ENCODE results near the gene TRPC3.

GRCh38 chr4:121968859-121969258, 17.0 kb upstream of the TRPC3 start:
- TF ChIP-seq ZNF274 (IDR thresholded peaks at IDR 0.05; ENCODE audit: low read depth, low read length) (no peak), YY1 (IDR thresholded peaks at IDR 0.05; ENCODE audit: insufficient read depth, insufficient read length) (no peak), SUZ12 (IDR thresholded peaks at IDR 0.05; ENCODE audit: extremely low read depth, insufficient read depth, insufficient read length) (no peak)
